ENCODE results near the gene OR2H1.

DNA sequence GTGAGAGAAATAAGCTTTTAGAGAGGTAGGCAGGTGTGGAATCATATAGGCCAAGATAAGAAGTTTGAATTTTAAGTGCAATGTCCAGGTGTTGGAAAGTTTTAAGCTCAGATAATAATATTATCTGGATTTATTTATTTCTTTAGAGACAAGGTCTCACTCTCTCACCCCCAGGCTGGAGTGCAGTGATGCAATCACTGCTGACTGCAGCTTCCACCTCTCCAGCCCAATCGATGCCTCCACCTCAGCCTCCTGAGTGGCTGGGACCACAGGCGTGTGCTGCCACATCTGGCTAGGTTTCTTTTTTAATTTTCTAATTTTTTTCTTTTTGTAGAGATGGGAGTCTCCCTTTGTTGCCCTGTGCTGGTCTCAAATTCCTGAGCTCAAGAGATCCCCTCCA lies 36.3 kb downstream of the OR2H1 start:
- TF ChIP-seq, protein P1, sequence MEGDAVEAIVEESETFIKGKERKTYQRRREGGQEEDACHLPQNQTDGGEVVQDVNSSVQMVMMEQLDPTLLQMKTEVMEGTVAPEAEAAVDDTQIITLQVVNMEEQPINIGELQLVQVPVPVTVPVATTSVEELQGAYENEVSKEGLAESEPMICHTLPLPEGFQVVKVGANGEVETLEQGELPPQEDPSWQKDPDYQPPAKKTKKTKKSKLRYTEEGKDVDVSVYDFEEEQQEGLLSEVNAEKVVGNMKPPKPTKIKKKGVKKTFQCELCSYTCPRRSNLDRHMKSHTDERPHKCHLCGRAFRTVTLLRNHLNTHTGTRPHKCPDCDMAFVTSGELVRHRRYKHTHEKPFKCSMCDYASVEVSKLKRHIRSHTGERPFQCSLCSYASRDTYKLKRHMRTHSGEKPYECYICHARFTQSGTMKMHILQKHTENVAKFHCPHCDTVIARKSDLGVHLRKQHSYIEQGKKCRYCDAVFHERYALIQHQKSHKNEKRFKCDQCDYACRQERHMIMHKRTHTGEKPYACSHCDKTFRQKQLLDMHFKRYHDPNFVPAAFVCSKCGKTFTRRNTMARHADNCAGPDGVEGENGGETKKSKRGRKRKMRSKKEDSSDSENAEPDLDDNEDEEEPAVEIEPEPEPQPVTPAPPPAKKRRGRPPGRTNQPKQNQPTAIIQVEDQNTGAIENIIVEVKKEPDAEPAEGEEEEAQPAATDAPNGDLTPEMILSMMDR (IDR thresholded peaks at IDR 0.05), result no peak
- TF ChIP-seq EP300 (IDR thresholded peaks at IDR 0.05), result no peak
- TF ChIP-seq POLR2A (IDR thresholded peaks at IDR 0.05), result no peak
- no peak for TF ChIP-seq POLR2AphosphoS5 (IDR thresholded peaks at IDR 0.05)
